ENCODE measurements around the gene TRAF2.

The TRAF2 gene

GRCh38 chr9:136847826-136848392 is 38.4 kb upstream of the TRAF2 start:
- peak; percentile 83 for DNase-seq

DNA sequence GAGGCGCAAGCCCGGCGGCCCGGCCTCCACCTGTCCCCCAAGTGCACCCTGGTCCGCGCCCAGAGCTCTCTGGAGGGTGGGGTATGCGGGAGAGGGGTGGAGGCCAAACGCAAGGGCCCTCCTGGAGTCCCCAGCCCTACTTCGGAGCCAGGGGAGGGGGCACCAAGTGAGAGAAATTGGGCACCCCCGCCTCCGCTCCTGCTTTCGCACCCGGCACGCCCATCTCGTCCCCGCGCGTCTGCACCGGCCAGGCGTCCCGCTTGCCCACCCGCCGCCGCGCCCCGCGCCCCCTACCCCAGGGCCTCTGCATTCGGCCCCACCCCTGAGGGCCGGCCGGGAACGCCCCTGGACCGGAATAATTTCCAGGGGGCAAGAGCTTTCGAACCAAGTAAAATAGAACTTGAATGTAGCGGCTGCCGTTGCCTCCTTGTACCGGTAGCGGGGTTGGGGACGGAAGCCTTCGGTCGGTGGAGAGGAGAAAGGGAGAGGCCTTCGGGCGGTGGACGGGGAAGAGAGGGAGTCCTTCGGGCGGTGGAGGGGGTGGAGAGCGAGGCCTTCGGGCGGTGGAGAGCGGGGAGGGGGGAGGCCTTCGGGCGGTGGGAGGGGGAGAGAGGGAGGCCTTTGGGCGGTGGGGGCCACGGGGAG is 37.8 kb upstream of the TRAF2 start:
- peak; percentile 47 for DNase-seq

DNA sequence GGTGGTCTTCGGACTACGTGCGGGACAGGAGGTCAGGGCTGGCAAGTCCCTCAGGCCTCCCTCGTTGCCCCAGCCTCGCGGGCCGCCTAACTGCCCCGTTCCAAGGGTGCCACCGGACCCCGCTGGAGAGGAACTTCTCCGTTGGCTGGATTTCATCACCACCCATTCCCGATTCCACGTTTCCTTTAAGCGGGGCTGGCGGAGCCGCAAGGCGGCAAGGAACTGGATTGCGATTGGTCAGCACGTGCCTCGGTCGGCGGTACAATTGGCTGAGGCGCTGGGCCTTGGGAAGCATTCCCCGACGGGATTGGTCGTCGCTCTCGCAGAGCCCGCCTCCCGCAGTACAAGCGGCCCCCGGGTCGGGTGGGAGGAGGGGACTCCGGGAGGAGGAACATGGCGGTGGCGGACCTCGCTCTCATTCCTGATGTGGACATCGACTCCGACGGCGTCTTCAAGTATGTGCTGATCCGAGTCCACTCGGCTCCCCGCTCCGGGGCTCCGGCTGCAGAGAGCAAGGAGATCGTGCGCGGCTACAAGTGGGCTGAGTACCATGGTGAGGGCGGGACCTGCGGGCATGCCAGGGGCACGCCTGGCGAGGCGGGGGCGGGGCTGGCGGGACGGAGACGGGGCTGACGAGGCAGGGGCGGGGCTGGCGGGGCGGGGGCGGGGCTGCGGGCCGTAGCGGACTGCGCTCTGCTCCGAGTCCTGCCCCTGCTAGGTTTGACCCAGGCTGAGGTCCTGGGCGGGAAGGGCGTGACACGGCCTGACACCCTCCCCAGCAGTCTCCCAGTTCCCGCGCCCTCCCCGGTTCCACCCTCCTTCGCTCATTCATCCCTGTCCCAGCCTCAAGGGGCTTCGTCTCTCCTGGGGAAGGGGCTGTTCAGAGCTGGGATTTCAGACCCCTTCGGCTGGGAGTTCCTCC is 37.0 kb upstream of the TRAF2 start, which contains the start of gene PHPT1:
TSS of gene PHPT1 (plus strand) at position 372 of the 922 bp plus-strand sequence. CDS start at position 394, 22 bp downstream.
- peak; percentile 97 for DNase-seq

GRCh38 chr9:136849960-136850865 is 36.1 kb upstream of the TRAF2 start:
- DNase-seq = no peak

DNA sequence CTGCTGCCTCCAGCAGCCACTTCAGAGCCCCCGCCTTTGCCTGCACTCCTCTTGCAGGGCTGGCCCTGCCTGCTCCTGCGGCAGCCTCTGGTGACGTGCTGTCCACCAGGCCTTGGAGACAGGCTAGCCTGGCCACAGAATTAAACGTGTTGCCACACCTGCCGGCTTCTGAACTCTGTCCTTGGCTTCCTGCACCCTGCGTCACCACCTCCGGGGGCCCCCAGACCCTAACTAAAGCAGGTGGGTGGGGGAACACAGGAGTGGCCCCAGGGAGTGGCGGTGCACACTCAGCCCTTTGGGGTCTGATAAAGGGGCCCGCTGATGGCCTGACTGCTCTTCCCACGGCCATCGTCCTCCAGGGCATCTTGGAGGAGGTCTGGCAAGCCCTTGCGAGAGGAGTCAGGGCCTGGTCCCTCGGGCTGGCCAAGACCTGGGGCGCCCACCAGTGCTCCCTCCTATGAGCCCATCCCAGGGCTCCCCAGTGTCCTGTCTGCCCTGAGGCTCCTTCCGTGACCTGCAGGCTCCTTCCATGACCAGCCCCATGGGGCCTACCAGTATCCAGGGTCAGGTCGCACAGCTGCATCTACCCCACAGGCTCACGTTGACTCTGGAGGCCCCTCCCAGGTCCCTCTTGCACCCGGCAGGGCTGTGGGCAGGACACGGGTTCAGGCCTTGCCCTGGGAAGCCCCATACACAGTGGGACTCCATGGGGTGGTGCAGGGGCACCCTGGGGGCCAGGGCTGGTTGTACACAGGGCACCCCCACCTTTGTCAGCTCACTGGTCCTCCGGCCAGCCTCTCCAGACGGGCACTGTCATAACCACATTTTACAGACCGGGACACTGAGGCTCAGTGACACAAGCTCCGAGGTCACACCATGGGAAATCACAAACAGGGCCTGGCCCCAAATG is 35.2 kb upstream of the TRAF2 start:
- DNase-seq = no peak

DNA sequence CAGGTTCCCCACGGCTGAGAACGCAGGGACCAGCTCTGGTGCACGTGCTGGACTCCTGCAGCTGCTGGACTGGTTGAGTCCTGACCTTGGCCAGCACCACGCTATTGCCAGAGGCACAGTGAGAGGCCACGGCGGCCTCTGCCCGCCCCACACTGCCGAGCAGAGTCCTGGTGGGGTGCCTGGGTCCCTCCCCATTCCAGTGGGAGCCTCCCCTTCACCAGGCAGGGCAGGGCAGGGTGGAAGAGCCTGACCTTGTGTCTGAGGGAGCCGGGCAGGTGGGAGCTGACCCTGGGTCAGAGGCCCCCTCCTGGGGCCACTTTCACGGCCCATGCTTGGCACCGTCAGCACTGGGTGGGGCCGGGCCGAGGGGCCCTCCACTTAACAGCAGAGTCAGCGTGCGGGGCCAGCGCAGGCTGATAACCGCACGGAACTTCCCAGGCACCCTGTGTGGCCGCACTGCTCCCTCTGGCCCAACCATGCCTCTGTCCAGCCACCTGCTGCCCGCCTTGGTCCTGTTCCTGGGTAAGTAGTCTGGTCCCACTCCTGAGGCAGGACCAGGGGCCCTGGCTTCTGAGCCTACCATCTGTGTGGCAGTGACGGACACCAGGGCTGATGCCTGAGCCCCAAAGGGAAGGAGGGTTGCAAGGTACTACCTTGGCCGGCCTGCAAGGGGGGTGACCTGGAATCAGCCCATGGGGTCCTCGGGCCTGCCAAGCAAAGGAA is 34.2 kb upstream of the TRAF2 start, which contains the start of gene MAMDC4:
TSS of gene MAMDC4 (plus strand) at position 406 of the 723 bp plus-strand sequence. CDS start at position 477, 71 bp downstream.
- no peak for DNase-seq

- DNase-seq = no peak
Measured at GRCh38 chr9:136852664-136853595, 33.4 kb upstream of the TRAF2 start.

DNA sequence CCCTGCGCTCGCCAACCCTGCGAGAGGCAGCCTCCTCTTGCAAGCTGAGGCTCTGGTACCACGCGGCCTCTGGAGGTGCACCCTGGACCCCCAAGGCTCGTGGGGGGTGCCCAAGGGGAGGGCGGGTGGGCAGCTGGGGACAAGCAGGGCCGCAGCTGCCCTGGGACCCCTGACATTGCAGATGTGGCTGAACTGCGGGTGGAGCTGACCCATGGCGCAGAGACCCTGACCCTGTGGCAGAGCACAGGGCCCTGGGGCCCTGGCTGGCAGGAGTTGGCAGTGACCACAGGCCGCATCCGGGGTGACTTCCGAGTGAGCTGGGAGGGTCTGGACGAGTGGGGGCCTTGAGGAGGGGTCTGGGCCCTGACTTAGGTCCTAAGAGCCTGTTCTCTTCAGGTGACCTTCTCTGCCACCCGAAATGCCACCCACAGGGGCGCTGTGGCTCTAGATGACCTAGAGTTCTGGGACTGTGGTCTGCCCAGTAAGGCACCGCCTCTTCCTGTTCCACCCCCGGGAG is 32.7 kb upstream of the TRAF2 start:
- DNase-seq = no peak

DNA sequence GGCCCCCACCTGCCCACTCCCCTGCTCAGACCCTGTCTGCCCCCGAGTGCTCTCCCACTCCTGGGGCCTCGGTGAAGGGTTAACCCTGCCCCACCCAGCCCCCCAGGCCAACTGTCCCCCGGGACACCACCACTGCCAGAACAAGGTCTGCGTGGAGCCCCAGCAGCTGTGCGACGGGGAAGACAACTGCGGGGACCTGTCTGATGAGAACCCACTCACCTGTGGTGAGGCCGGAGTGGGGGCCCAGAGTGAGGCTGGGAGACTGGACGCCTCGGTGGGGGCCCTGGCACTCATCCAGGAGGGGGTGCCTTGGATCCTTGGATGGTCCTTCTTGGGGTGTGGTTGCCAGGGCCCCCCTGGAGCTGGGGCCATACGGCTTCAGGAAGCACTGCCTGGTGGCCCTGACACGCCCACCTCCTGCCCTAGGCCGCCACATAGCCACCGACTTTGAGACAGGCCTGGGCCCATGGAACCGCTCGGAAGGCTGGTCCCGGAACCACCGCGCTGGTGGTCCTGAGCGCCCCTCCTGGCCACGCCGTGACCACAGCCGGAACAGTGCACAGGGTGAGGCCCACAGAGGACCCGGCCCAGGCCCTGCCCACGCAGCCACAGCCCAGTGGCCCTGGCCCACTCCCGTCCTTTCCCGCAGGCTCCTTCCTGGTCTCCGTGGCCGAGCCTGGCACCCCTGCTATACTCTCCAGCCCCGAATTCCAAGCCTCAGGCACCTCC is 32.0 kb upstream of the TRAF2 start:
- DNase-seq = no peak

- DNase-seq = no peak
Measured at GRCh38 chr9:136854842-136855460, 31.4 kb upstream of the TRAF2 start.

DNA sequence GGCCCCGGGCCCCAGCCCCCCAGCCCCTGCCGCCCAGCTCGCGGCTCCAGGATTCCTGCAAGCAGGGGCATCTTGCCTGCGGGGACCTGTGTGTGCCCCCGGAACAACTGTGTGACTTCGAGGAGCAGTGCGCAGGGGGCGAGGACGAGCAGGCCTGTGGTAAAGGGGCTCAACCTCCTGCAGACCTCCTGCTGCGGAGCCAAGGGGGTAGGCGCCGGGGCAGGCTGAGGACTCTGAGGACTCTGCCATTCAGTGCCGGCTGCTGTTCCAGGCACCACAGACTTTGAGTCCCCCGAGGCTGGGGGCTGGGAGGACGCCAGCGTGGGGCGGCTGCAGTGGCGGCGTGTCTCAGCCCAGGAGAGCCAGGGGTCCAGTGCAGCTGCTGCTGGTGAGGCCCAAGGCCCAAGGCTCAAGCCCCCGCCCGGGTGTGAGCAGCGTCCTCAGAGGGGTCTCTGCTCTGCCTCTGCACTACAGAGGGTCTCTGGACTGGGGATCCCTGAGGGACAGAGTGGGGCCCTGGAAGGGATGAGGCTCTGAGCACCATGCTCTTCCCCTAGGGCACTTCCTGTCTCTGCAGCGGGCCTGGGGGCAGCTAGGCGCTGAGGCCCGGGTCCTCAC is 30.7 kb upstream of the TRAF2 start:
- DNase-seq = no peak

- no peak for DNase-seq
Measured at GRCh38 chr9:136856079-136856476, 30.2 kb upstream of the TRAF2 start.

GRCh38 chr9:136856541-136857141 is 29.7 kb upstream of the TRAF2 start:
- DNase-seq = no peak

GRCh38 chr9:136857166-136857565 is 29.1 kb upstream of the TRAF2 start:
- no peak for DNase-seq

GRCh38 chr9:136857581-136858412 is 28.5 kb upstream of the TRAF2 start:
- no peak for DNase-seq

DNA sequence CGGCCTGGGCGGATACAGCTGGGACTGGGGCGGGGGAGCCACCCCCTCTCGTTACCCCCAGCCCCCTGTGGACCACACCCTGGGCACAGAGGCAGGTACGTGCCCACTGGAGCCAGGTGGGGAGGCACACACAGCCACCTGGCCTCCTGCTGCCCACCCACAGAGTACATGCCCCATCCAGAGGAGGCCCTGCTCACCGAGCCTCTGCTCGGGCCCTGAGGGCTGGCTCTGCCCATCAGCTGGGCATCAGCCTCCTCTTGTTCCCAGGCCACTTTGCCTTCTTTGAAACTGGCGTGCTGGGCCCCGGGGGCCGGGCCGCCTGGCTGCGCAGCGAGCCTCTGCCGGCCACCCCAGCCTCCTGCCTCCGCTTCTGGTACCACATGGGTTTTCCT is 27.9 kb upstream of the TRAF2 start:
- no peak for DNase-seq
